Activated naive CD4-positive, alpha-beta T cell treated with anti-CD3 and anti-CD28 coated beads, Interleukin-2, amount 50 U/mL, for 72 hours (primary cell): ENCODE measurements around the gene BRD7. TPM values are rescaled to one million over a fixed set of nuclear protein-coding genes. Genes with fewer than 3 reads are reported as not detected.

Experiments used
- ATAC-seq, 2 donors: fragments of 150-1000 bp; cut with Tn5 transposase; 2 replicates each; pipeline ENCODE4 v1.10.0; 2021; ENCODE audit warnings: mild to moderate bottlenecking in 2 of 2, moderate library complexity in 2 of 2
- DNase-seq, 2 donors: peaks; one replicate each; pipeline ENCODE4 v3.0.0; 2021 to 2022; ENCODE audit warnings: low spot score in 2 of 2
- H3K27ac Mint-ChIP-seq, 2 donors: one replicate each; pipeline ENCODE4 v1.8.0; 2022; ENCODE audit warnings: mild to moderate bottlenecking in 2 of 2, mixed read lengths in 2 of 2
- H3K36me3 Mint-ChIP-seq, 2 donors: one replicate each; pipeline ENCODE4 v1.8.0; 2022; ENCODE audit warnings: mixed read lengths in 2 of 2
- H3K9me3 Mint-ChIP-seq, 2 donors: one replicate each; pipeline ENCODE4 v1.8.0; 2022; ENCODE audit warnings: mixed read lengths in 2 of 2
- total RNA-seq, 2 donors: library from RNA; stranded (reverse); gene quantifications; one replicate each; pipeline ENCODE4 v1.2.3, GENCODE V29; 2022

BRD7 gene
- total RNA-seq, 2 donors from 2014 or later = 71.5 to 84.9 TPM

DNA sequence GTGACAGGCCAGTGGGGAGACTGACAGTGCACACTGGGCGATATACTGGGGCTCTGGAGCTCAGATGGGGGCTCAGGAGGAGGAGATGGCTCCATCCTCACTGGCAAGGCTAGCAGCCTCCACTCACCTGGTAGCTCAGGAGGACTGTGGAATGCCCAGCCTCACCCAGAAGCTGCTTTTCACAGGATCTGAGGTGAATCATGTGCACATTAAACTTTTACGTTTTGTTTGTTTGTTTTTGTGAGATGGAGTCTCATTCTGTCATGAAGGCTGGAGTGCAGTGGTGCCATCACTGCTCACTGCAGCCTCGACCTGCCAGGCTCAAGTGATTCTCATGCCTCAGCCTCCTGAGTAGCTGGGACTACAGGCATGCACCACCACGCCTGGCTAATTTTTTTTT lies 73.8 kb downstream of the BRD7 start:
- no peak for ATAC-seq
- Mint-ChIP-seq H3K27ac (peak overlapping the region in 1 of 2 donors; percentile 73), H3K36me3 (peaks cover 0 to 4% of the 10 kb centered on the region in 2 donors), H3K9me3 (no peaks in the 10 kb centered on the region)
- DNase-seq = no peak

DNA sequence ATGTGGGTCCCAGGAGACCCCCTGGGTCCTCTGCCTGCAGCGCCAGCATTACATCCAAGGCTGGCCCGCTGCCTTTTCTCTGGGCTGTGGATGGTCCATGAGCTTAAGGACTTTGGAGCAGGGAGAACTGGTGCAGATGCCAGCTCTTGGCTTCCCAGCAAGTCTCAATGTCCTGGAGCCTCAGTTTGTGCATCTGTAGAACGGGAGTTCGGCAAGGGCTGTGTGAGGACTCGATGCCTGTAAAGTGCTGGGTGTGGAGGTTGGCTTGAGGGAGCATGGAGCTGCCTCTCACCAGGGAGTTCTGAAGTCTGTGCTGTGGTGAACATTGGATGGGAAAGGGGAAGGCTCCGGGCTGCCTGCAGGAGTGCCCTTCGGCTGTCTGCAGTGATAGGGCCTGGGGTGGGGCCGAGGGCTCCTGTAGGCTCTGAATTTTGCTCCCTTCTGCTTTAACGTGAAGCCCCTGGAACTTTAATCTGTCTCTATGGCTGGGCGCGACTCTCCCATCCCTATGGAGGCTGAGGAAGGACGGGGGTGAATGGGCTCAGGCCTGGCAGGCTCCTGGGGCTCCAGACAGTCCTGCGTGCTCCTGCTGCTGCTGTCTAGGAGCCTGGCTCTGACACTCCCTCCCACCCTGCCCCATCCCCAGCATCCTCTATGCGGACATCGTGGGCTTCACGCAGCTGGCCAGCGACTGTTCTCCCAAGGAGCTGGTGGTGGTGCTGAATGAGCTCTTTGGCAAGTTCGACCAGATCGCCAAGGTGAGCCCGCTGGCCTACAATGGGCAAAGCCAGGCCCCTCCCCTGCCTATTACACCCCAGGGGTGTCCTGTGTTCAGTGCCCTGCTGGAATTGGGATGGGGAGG lies 74.6 kb downstream of the BRD7 start:
- H3K27ac Mint-ChIP-seq = peak overlapping the region; percentile 10 to 81
- ATAC-seq (no peak), DNase-seq (no peak)
- H3K36me3 Mint-ChIP-seq = peaks cover 0 to 4% of the 10 kb centered on the region in 2 donors
- H3K9me3 Mint-ChIP-seq = no peaks in the 10 kb centered on the region

DNA sequence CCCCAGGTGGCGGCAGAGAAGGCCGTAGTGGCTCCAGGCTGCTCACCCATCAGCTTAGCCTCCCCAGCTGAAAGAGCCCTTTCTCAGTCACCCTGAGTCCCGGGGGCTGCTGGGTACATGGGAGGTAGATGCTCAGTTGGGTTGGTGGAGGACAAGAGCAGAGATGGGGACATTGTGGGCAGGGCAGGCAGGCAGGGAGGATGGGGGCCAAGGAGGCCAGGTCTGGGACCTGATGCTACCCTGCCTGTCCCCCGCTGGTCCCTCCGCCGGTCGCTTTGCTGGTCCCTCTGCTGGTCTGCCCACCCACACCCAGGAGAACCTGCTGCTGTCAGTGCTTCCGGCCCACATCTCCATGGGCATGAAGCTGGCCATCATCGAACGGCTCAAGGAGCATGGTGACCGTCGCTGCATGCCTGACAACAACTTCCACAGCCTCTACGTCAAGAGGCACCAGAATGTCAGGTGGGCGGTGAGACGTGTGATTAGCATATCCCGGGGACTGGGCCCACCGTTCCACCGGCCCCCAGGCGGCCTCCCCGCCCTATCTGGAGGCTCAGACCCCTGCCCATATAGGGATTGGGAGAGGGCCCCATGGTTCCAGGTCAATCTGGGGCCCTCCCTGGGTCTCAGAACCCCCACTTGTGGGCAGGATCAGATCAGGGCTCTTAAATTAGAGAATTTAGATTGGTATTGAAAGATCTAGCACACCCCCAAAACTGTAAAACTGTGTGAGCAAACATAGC lies 75.6 kb downstream of the BRD7 start:
- DNase-seq (no peak), ATAC-seq (no peak)
- no peaks in the 10 kb centered on the region for H3K9me3 Mint-ChIP-seq
- H3K36me3 Mint-ChIP-seq = peaks cover 0 to 13% of the 10 kb centered on the region in 2 donors
- H3K27ac Mint-ChIP-seq = peak overlapping the region in 1 of 2 donors; percentile 70

DNA sequence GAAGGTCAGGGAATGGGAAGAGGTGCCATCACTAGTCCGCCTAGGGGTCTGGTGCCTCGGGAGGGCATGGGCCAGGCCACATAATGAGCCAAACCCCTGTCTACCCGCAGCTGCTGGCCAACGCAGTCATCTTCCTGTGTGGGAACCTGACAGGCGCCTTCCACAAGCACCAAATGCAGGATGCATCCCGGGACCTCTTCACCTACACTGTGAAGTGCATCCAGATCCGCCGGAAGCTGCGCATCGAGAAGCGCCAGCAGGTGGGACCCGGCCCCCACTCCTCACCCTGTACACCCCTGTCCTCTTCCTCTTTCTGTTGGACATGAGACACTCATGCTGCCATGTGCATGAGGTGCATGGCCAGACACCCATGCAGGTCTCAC lies 76.2 kb downstream of the BRD7 start:
- DNase-seq = no peak
- peaks cover 0 to 16% of the 10 kb centered on the region in 2 donors for H3K36me3 Mint-ChIP-seq
- H3K9me3 Mint-ChIP-seq = no peaks in the 10 kb centered on the region
- ATAC-seq = no peak
- peak overlapping the region; percentile 70 to 88 for H3K27ac Mint-ChIP-seq

DNA sequence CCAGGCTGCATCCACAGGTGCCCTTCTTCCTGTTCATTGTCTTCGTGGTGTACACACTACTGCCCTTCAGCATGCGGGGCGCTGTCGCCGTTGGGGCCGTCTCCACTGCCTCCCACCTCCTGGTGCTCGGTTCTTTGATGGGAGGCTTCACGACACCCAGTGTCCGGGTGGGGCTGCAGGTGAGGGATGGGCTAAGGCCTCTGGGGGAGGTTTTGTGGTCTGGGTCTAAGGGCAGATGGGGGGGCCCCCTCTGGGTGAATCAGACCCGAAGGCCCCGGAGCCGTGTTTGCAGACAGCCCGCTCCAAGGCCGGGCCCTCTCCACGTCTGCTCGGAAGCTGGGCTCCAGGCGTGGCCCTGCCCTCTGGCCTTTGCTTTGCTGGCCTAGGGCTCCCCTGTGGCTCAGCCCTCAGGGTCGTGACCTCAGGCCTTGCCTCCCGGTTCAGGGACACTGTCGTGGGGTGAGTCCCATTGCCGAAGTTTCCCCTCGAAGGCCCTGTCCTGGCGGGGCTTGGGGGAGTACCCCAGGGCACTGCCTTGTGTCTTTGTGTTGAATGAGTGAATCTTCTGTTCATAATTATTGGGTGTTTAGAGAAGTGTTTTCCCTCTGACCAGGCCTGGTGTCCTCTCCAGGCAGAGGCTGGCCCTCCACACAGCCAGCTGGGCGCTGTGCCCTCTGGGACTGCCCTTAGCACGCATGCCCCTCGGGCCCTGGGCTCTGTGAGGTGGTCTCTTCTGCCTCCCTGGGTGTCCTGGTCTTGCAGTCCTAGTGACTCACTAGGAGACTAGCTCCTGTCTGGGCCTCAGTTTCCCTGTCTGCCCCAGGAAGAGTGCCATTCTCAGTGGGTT lies 76.8 kb downstream of the BRD7 start:
- no peak for DNase-seq

DNA sequence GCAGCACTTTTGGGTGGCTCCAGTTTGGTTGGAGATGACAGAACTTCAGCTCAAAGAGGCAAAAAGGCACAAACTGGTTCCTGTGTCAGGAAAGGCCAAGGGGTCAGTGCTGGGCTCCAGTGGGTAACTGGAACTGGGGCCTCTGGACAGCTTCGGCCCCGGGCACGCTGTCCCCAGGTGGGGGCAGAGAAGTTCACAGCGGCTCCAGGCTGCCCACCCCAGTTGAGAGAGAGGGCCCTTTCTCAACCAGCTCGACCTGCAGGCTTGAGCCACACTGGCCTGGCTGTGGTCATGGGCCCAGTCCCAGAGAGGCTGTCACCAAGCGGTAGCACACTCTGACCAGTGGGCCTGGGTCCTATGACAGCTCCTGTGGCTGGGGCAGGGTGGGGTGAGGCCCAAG lies 77.9 kb downstream of the BRD7 start:
- Mint-ChIP-seq H3K9me3 (no peaks in the 10 kb centered on the region), H3K27ac (peak overlapping the region in 1 of 2 donors; percentile 70), H3K36me3 (peaks cover 4 to 22% of the 10 kb centered on the region in 2 donors)
- DNase-seq = no peak
- ATAC-seq = peak in 1 of 2 donors; percentile 14

More for the DNA sequence above, 76.8 kb downstream of the BRD7 start:
- peak in 1 of 2 donors; percentile 22 for ATAC-seq
- H3K36me3 Mint-ChIP-seq = peaks cover 0 to 16% of the 10 kb centered on the region in 2 donors
- H3K27ac Mint-ChIP-seq = peak overlapping the region; percentile 65 to 70
- H3K9me3 Mint-ChIP-seq = no peaks in the 10 kb centered on the region

DNA sequence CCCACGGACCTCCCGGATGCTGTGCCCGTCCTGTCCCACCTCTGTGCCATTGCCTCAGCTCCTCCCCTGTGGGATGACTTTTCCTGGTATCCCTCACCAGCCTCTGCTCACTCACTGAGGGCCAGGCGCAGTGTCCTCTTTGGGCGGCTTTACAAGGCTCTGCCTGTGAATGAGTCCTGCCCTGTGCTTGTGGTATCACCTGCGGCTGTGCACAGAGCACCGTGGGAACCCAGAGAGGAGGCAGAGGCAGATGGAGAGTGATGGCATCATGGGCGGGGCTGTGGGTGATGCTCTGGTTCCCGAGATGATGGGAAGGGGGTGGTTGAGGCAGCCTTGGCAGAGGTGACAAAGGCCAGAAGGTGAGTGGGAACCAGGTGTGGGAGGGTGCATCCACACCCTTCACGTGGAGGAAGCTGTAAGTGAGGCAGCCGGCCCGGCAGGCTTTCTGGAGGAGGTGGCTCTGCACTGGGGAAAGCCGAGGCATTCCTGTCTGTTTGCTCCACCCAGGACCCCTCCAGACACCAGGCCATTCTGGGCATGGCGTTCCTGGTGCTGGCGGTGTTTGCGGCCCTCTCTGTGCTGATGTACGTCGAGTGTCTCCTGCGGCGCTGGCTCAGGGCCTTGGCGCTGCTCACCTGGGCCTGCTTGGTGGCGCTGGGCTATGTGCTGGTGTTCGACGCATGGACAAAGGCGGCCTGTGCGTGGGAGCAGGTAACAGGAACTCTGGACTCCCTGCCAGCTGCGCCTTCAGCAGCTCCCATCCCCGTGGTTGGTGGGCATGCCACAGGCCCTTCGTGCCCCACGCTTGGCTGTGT lies 78.6 kb downstream of the BRD7 start:
- Mint-ChIP-seq H3K36me3 (peaks cover 4 to 27% of the 10 kb centered on the region in 2 donors), H3K27ac (peak overlapping the region; percentile 22 to 70), H3K9me3 (no peaks in the 10 kb centered on the region)
- DNase-seq (no peak), ATAC-seq (no peak)

DNA sequence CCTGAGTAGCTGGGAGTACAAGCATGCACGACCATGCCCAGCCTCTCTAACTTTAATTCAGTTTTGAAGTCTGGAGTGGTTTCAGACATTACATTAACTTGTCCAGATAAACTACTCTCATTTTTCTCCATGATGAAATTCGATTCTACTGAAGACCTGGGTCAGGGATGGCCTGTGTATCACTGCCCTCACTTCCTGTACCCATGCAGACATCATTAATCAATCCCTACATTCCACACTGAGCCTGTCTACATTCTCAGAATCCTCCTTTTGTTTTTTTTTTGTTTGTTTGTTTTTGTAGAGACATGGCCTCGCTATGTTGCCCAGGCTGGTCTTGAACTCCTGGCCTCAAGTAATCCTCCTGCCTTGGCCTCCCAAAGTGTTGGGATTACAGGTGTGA lies 79.9 kb downstream of the BRD7 start:
- DNase-seq (no peak), ATAC-seq (no peak)
- H3K9me3 Mint-ChIP-seq = no peaks in the 10 kb centered on the region
- H3K27ac Mint-ChIP-seq = peak overlapping the region; percentile 12 to 70
- peaks cover 4 to 25% of the 10 kb centered on the region in 2 donors for H3K36me3 Mint-ChIP-seq

DNA sequence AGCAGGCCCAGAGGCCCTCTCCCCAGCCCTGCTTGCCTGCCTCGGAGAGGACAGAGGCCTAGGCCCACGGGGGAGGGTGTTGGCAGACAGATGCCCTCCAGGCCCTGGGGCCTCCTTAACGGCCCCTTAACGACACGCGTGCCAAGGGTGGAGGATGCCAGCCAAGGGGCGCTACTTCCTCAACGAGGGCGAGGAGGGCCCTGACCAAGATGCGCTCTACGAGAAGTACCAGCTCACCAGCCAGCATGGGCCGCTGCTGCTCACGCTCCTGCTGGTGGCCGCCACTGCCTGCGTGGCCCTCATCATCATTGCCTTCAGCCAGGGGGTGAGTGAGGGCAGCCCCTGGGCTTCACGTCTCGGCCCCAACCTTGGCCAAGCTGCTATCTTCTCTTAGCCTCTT lies 80.8 kb downstream of the BRD7 start:
- Mint-ChIP-seq H3K27ac (peak overlapping the region in 1 of 2 donors; percentile 57), H3K36me3 (peaks cover 4 to 24% of the 10 kb centered on the region in 2 donors), H3K9me3 (no peaks in the 10 kb centered on the region)
- ATAC-seq = no peak
- no peak for DNase-seq

DNA sequence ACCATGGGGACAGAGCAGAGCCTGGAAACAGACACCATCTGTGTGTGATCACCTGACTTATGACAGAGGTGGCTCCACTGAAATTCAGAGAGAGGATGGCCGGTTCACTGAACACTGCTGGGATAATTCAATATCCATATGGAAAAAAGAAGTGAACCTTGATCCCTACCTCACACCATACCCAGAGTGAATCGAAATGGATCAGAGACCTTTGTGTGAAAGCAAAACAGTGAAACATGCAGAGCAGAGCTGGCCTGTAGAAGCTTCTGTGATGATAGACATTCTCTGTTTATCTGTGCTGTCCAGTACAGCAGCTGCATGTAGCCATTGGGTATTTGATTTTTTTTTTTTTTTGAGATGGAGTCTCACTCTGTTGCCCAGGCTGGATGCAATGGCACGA lies 82.1 kb downstream of the BRD7 start:
- no peak for DNase-seq
- ATAC-seq = no peak
- Mint-ChIP-seq H3K36me3 (peaks cover 4 to 24% of the 10 kb centered on the region in 2 donors), H3K9me3 (no peaks in the 10 kb centered on the region), H3K27ac (no peak overlapping the region)

DNA sequence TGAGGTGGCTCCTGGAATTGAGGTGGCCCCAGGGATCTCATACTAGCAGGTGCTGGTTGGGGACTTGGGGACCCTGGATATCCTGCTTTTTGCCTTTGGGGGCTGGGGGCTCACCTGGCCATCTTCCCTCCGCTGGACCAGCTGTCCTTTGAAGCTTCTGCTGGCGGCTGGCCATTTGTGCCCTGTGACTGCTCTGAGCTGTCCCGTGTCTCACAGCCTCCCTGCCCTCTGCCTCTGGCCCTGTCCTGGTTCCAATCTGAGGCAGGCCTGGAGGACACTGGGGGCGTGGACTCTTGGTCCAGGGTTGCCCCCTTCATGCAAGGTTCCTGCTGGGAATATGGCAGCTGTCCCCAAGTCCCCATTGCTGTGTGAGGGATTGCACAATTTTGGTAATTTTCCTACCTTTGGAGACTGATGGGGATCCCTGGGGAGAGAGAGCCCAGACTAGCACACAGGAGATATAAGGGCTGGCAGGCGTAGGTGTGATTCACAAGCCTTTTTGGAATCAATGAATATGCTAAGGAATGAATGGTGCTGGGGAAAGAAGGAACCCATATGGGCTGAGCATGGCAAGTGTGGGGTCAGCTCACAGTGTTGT lies 83.3 kb downstream of the BRD7 start:
- Mint-ChIP-seq H3K9me3 (no peaks in the 10 kb centered on the region), H3K27ac (peak overlapping the region in 1 of 2 donors; percentile 89), H3K36me3 (peaks cover 4 to 25% of the 10 kb centered on the region in 2 donors)
- no peak for DNase-seq
- ATAC-seq = no peak

DNA sequence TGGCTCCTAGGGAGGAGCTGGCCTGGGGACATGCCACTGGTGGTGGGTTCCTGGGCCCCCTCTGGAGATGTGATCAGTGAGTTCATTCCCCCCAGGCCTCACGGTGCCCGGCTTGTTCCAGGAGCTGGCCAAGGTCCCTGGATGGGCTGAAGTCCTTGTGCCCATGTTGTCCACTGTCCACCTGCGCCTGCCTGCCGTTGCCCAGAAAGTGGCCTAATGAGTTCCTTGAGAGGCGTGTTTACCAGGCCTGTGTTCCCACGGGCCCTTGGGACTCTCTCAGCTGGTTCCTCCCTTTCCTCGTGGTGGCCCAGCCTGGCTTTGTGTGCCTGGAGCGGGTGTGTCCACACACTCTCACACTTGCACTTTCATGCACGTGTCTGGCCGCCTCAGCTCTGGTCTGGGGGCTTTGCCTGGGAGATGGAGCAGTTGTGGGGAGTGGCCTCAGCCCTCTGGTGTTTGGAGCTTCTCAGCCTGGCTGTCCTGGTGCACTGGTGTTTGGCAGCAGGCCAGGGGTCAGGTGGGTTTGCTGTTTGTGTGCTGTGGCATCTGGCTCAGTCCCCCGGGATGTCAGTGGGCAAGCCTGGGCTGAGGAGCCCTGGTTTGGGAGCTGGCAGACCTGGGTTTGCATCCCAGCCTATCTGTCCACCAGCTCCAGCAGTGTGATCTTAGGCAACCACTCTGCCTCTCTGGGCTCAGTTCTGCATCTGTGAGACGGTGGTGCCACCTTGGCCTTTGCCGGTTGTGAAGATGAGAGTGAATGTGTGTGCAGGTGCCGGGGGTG lies 84.5 kb downstream of the BRD7 start:
- Mint-ChIP-seq H3K9me3 (no peaks in the 10 kb centered on the region), H3K27ac (peak overlapping the region in 1 of 2 donors; percentile 83), H3K36me3 (peaks cover 4 to 37% of the 10 kb centered on the region in 2 donors)
- ATAC-seq (no peak), DNase-seq (no peak)

DNA sequence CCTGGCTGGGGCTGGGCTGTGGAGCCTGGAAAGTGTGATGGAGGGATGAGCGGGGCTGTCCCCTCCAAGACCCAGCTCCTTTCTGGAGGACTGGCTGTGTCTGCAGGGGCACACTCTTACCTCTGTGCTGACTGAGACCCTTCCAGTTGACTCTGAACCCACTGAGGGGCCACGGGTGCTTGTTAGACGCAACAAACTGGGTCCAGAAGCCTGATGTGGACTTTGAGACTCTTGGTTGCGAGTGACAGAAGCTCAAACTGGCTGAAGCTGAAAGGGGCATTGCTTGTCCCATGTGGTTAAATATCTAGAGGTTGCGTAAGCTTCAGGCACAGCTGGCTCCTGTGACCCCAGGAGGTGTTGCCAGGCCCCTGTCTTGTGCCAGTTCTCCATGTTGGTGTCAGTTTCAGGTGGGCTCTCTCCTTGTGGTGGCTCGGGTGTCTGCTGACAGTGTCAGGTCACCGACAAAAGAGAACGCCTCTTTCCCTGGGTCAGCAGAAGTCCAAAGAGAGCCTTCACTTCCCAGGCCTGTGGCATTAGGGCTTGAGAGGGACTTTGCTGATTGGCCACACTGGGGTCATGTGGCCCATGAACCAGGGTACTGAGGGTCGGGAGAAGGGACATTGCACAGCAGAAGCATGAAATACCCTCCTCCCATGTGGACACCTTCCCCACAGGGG lies 85.7 kb downstream of the BRD7 start:
- Mint-ChIP-seq H3K27ac (peak overlapping the region; percentile 79 to 83), H3K9me3 (no peaks in the 10 kb centered on the region), H3K36me3 (peaks cover 4 to 38% of the 10 kb centered on the region in 2 donors)
- ATAC-seq (no peak), DNase-seq (no peak)

DNA sequence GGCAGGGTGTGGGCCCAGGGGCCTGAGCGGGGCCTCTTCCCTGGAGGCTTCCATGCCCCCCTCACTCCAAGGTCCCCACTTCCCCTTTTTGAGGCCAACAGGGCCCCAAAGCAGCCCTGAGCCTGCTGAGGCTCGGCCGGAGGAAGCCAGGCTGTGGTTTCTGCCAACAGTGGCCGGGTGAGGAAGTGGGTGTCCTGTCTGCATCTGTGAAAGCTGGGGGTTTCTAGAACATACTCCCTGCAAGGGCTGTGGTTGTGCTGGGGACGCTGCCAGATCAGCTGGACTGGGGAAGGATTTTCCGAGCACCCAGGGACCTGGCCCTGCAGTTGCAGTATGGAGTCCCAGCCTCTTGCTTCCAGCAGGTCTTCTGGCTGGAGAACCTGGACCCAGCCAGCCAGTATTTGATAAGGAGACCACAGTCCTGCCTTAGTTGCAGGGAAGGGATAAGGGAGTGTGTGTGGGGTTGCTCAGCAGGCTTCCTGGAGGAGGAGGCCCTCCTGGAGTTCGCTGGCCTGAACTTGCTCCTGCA lies 86.7 kb downstream of the BRD7 start:
- Mint-ChIP-seq H3K36me3 (peaks cover 4 to 47% of the 10 kb centered on the region in 2 donors), H3K27ac (peak overlapping the region; percentile 73 to 79), H3K9me3 (no peaks in the 10 kb centered on the region)
- ATAC-seq = peak; percentile 8 to 63
- peak in 1 of 2 donors; percentile 77 for DNase-seq
